DOHH2 (cell line): Measurements from ENCODE around the gene PITPNC1.

ENCODE experiments used
- H3F3A ChIP-seq: fragments of 200-600 bp; sonication (generic), shearing (Covaris generic); 2 replicates; pipeline ENCODE4 v1.6.0; 2016; ENCODE audit warnings: antibody characterized with exemption, mild to moderate bottlenecking; ENCODE audit not compliant: control insufficient read depth, insufficient read depth
- H3K27ac ChIP-seq: fragments of 200-600 bp; sonication (generic); 2 replicates; pipeline ENCODE4 v1.5.1; 2014; ENCODE audit warnings: low read depth, mild to moderate bottlenecking, low read length, moderate library complexity
- H3K27me3 ChIP-seq: fragments of 200-600 bp; sonication (generic); 2 replicates; pipeline ENCODE4 v1.6.1; 2014; ENCODE audit warnings: mild to moderate bottlenecking, low read length, mixed read lengths; ENCODE audit not compliant: control insufficient read depth
- H3K36me3 ChIP-seq: fragments of 200-600 bp; sonication (generic); 2 replicates; pipeline ENCODE4 v1.6.1; 2014; ENCODE audit warnings: mild to moderate bottlenecking, low read length, moderate library complexity, mixed read lengths; ENCODE audit not compliant: control insufficient read depth
- H3K4me1 ChIP-seq: fragments of 200-600 bp; sonication (generic); 2 replicates; pipeline ENCODE4 v1.6.1; 2014; ENCODE audit warnings: mild to moderate bottlenecking, low read length, mixed read lengths; ENCODE audit not compliant: control insufficient read depth
- H3K4me2 ChIP-seq: fragments of 200-600 bp; sonication (generic); 2 replicates; pipeline ENCODE4 v1.6.0; 2014; ENCODE audit warnings: mild to moderate bottlenecking, low read length, moderate library complexity
- H3K4me3 ChIP-seq: fragments of 200-600 bp; sonication (generic); 2 replicates; pipeline ENCODE4 v1.5.1; 2014; ENCODE audit warnings: mild to moderate bottlenecking, low read length, mixed read lengths
- H3K79me2 ChIP-seq: fragments of 200-600 bp; sonication (generic); 2 replicates; pipeline ENCODE4 v1.6.1; 2014; ENCODE audit warnings: mild to moderate bottlenecking, low read length, mixed read lengths; ENCODE audit not compliant: control insufficient read depth
- H3K9me2 ChIP-seq: fragments of 200-600 bp; sonication (generic); replicated peaks from 2 replicates; pipeline ENCODE4 v1.6.1; 2014; ENCODE audit warnings: mild to moderate bottlenecking, low read length, mixed read lengths; ENCODE audit not compliant: control insufficient read depth
- H3K9me3 ChIP-seq: fragments of 200-600 bp; sonication (generic); 2 replicates; pipeline ENCODE4 v1.6.1; 2014; ENCODE audit warnings: antibody characterized with exemption, low read length, mixed read lengths; ENCODE audit not compliant: control insufficient read depth, insufficient read depth
- H4K20me1 ChIP-seq: fragments of 200-600 bp; sonication (generic); 2 replicates; pipeline ENCODE4 v1.6.0; 2014; ENCODE audit warnings: low read depth, mild to moderate bottlenecking, antibody characterized with exemption, low read length, moderate library complexity; ENCODE audit not compliant: control insufficient read depth, insufficient read depth
- CTCF ChIP-seq: fragments of 200-600 bp; sonication (generic); IDR thresholded peaks from one replicate; pipeline ENCODE4 v1.5.1; 2014; ENCODE audit warnings: antibody characterized with exemption, mild to moderate bottlenecking, low read depth, low read length; ENCODE audit not compliant: poor library complexity, severe bottlenecking
- EZH2phosphoT487 ChIP-seq: fragments of 200-600 bp; sonication (generic); IDR thresholded peaks from 2 replicates; pipeline ENCODE4 v1.6.1; 2017; ENCODE audit warnings: borderline replicate concordance, mild to moderate bottlenecking, antibody characterized with exemption, low read length, moderate library complexity, mixed read lengths

Gene PITPNC1

GRCh38 chr17:67637901-67638641, 261.0 kb downstream of the PITPNC1 start:
- no peak overlapping the region for H3K4me2 ChIP-seq
- H3K27ac ChIP-seq, result no peak overlapping the region
- no peaks in the 10 kb centered on the region for H3K27me3 ChIP-seq
- no peaks in the 10 kb centered on the region for H3K4me1 ChIP-seq
- H3K4me3 ChIP-seq, result no peak overlapping the region
- TF ChIP-seq CTCF (no peak), EZH2phosphoT487 (no peak)
- no peaks in the 10 kb centered on the region for H3K9me3 ChIP-seq
- H3F3A ChIP-seq, result no peaks in the 10 kb centered on the region
- no peaks in the 10 kb centered on the region for H3K79me2 ChIP-seq
- H3K9me2 ChIP-seq, result no peaks in the 10 kb centered on the region
- no peaks in the 10 kb centered on the region for H3K36me3 ChIP-seq
- H4K20me1 ChIP-seq, result no peaks in the 10 kb centered on the region

GRCh38 chr17:67638871-67639270, 261.8 kb downstream of the PITPNC1 start:
- H3K4me3 ChIP-seq, result no peak overlapping the region
- H4K20me1 ChIP-seq, result no peaks in the 10 kb centered on the region
- no peaks in the 10 kb centered on the region for H3K9me2 ChIP-seq
- no peaks in the 10 kb centered on the region for H3F3A ChIP-seq
- no peak overlapping the region for H3K27ac ChIP-seq
- no peaks in the 10 kb centered on the region for H3K36me3 ChIP-seq
- TF ChIP-seq CTCF, result no peak
- H3K27me3 ChIP-seq, result no peaks in the 10 kb centered on the region
- H3K79me2 ChIP-seq, result no peaks in the 10 kb centered on the region
- no peaks in the 10 kb centered on the region for H3K9me3 ChIP-seq
- no peaks in the 10 kb centered on the region for H3K4me1 ChIP-seq
- no peak overlapping the region for H3K4me2 ChIP-seq

- Histone ChIP-seq H4K20me1 (no peaks in the 10 kb centered on the region), H3K9me2 (no peaks in the 10 kb centered on the region), H3F3A (no peaks in the 10 kb centered on the region), H3K79me2 (no peaks in the 10 kb centered on the region), H3K36me3 (no peaks in the 10 kb centered on the region), H3K27ac (no peak overlapping the region), H3K4me2 (no peak overlapping the region), H3K4me1 (no peaks in the 10 kb centered on the region), H3K9me3 (no peaks in the 10 kb centered on the region), H3K27me3 (no peaks in the 10 kb centered on the region), H3K4me3 (no peak overlapping the region)
- TF ChIP-seq CTCF (no peak), EZH2phosphoT487 (no peak)
Observed at GRCh38 chr17:67639555-67639954, 262.5 kb downstream of the PITPNC1 start.
